Inflammatory macrophage treated with lipopolysaccharide for 4 hours (primary cell): ENCODE measurements around the gene PTPRE.

ENCODE experiments used
- DNase-seq: peaks from one replicate; pipeline ENCODE4 v3.0.0-alpha.2; 2020

The PTPRE gene

DNA sequence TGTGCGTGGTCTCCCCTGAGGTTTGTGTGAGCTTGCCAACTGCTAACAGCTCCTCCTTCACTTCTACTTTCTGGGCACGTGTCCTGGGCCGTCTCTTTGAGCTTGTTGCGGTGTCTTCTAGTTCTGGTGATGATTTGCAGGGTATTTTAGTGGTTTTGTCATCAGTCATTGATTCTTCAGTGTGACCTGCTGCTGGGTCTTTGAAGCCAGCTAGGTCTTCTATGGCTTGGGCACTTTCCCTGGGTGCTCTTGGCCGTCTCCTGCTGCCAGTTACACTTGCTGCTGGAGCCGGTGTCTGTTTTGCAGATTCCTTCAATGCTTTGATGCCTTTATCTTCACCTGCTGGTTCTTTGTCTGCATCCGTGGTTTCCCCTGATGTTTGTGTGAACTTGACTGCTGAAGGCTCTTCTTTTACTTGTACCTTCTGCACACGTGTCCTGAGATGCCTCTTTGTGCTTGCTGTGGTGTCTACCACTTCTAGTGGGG, 196.4 kb downstream of the PTPRE start:
- DNase-seq: no peak

- no peak for DNase-seq
Observed at GRCh38 chr10:128105383-128105782, 198.5 kb downstream of the PTPRE start.

GRCh38 chr10:128109707-128110106, 202.8 kb downstream of the PTPRE start:
- no peak for DNase-seq

GRCh38 chr10:128110339-128110738, 203.4 kb downstream of the PTPRE start:
- DNase-seq: no peak

- no peak for DNase-seq
Observed at GRCh38 chr10:128111696-128112095, 204.8 kb downstream of the PTPRE start.

DNA sequence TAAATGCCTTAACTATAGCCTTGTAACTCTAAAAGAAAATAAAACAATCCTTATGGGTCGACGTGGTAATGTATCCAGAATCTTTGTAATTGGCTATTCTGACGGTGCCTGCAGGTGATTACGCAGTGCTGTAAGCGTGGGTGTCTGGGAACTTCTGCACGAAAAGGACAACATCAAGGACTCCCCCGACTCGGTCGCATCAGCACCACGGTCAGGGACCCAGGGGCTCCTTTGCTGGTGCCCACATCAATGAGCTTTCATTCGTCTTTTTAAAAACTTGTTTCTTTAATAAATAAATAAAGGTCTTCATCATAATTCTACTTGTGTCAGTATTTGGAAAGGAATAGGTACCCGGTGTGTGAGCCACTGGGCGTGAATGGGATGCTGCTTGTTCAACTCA, 206.1 kb downstream of the PTPRE start:
- no peak for DNase-seq

DNA sequence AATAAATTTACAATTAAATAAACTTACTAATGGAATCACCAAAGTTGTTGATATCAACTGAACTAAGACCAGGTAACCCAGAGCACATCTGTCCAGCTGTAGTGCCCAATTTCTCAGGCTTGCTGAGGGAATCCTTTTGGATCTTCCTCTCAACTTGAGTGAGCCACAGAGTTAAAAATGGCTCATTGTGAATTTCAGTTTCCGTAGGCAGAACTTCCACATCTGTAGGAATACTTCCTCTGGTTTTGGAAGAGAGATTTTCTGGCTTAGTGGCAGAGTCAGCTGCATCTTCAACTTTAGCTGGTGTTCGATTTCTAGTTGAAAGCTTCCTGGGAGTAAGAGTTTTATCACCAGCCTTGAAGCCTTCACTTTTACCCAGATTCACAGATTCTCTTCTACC, 208.0 kb downstream of the PTPRE start:
- DNase-seq: peak; percentile 40

DNA sequence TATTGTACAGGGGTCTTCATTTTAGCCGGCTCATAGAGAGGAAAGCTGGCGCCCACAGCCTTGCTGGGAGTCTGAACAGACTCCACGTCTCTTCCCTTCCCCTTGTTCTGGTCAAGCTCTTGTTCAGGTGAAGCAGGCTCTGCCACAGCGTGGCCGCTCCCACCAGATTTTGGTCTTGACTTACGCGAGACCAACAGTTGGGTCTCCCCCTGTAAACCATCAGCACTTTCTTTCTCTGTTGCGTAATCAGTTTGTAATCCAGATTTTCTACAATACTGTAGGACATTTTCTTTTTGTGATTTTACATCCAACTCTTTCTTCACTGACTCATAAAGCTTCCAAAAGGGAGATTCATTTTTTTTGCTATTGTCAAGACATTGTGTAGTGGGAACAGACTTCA, 208.5 kb downstream of the PTPRE start:
- DNase-seq: no peak

GRCh38 chr10:128116187-128116586, 209.3 kb downstream of the PTPRE start:
- no peak for DNase-seq

DNA sequence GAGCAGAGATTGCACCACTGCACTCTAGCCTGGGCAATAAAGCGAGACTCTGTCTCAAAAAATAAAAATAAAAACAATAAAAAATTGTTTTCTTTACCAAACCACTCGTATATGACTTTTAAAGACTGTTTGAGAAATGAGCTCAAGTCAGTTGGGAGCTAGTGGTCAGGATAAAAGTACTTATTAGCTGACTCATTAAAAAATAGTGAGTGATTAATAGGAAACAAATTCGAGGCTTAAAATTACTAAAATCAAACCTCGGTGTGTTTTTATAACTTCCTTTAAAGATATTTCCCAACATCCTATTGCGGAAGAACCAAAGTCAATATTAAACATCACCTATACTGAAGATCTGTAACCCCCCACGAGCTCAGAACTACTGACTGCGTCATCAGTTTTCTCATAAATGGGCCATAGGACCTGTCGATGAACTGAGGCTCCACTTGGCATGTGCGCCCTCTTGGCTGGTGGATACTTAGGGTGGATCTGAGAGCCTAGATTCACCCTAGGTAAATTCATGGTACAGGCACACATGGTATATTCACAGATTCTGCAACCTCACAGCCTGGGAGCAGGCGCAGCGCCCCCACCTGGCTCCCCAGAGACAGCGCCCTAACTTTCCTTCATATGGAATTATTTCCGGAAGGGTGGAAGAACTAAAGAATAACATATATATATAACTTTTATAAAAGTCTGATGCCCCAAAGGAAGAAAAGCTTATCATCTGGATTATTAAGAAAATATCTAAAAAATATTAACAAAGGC, 210.1 kb downstream of the PTPRE start:
- DNase-seq: no peak

DNA sequence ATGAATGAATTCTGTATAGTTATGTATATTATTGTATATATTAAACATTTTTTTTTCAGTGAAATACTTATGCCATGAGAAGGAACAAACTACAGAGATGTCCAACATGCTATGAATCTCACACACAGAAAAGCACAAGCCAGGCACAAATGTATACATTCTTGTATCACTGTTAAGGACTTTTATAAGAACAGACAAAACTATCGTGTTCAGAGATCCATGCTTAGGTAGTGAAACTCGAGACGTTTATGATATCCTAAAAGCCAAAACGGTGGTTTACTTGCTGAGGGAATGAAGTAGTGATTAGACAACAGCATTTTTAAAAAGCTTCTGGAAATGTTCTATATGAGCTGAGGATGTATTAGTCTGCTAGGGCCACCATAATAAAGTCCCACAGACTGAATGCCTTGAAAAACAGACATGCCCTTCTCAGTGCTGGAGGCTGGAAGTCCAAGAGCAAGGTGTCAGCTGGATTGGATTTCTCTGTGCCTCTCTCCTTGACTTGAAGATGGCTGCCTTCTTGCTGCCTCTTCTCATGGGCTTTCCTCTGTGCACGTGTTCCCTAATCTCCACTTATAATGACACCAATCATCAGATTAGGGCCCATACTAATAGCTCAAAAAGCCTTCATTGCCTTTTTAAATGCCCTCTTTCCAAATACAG, 215.0 kb downstream of the PTPRE start:
- DNase-seq: no peak

GRCh38 chr10:128122931-128123330, 216.0 kb downstream of the PTPRE start:
- DNase-seq: peak; percentile 60

- no peak for DNase-seq
Observed at GRCh38 chr10:128123846-128124245, 216.9 kb downstream of the PTPRE start.

GRCh38 chr10:128124813-128125403, 218.0 kb downstream of the PTPRE start:
- DNase-seq: no peak

DNA sequence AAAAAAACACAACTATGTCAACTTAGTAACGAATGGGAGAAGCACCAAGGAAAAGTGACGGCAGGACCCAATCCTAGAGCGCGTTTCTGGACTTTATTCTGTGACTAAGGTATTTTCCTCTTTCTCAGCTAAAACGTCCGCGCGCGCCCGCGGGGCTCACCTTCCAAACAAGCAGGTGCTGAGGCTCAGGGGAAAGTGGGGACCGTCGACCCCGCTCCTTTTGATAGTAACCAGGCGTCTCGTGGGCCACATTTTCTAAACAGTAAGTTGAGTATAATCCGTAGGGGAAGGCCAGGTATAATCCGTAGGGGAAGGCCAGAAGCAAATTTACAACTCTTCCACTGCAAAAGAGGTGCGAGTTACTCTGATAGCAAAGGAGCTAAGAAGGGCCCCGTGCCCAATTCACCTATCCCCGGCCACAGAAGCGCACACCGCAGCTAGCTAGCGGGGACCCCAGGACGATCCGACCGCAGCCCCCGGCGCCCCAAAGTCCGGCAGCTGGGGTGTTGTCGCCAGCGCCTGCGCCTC, 218.6 kb downstream of the PTPRE start:
- no peak for DNase-seq

DNA sequence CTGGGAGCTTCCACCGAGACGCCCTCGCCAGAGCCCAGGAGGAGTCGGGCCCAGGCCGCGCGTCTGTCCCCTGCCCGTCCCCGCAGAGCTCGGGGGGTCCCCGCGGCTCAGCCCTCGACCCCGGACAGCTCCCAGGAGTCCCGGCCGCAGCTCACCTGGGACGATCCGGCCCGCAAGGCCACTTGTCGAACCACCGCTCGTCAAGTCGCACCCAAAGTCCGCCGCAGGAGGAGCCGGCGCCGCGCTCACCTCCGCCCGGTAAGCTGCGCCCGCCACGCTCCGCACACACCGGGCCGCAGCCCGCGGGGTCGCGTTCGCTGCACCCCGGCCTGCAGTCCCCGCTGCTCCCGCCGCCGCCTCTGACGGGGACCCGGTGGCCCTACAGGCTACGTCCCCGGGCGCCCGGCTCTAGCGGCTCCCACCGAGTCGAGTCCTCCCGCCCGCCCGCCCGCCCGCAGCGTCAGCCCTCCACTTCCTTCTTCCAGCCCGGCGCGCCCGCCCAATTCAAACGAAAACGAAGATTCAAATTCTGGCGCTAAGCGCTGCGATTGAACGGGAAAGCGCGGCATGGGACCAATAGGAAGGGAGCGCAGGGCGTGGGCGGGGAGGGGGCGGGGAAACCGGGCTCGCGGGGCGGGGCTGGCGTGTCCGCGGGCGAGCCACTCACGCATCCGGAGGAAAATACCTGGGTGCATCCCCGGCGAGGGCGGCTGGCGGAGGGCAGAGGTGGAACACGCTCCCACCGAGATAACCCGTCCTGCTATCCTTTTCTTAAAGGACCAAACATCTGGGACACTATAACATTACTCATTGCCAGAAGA, 219.3 kb downstream of the PTPRE start, which contains the start of gene MKI67:
TSS of gene MKI67 (minus strand) at position 480 of the 821 bp plus-strand sequence. CDS start 756 bp downstream, outside the sequence.
- DNase-seq: peak; percentile 98

DNA sequence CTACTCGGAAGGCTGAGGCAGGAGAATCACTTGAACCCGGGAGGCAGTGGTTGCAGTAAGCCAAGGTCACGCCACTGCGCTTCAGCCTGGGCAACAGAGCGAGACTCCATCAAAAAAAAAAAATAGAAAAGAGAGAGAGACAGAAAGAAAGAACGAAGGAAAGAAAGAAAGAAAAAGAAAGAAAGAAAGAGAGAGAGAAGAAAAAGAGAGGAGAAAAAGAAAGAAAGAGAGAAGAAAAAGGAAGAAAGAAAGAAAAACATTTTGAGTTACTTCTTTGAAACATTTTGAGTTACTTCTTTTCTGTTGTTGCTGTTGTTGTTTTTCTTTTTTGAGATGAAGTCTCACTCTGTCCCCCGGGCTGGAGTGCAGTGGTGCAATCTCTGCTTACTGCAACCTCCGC, 221.7 kb downstream of the PTPRE start:
- no peak for DNase-seq

GRCh38 chr10:128130051-128130450, 223.1 kb downstream of the PTPRE start:
- DNase-seq: no peak
